Measurements from ENCODE around the gene SHC1.

SHC1 gene

GRCh38 chr1:154972517-154973343 is 2.2 kb upstream of the SHC1 start (continued):
- TF ChIP-seq ZNF530 (tag by site-specific recombination; IDR thresholded peaks at IDR 0.05; ENCODE audit: low read depth) (no peak), SP2 (tag by site-specific recombination; IDR thresholded peaks at IDR 0.05) (peak; percentile 93), ZNF555 (tag by site-specific recombination; conservative IDR thresholded peaks at IDR 0.05) (no peak), ZBTB6 (tag by site-specific recombination; IDR thresholded peaks at IDR 0.05) (no peak), ZNF514 (tag by site-specific recombination; IDR thresholded peaks at IDR 0.05) (no peak), ZXDB (tag by site-specific recombination; IDR thresholded peaks at IDR 0.05) (peak; percentile 73), MEIS1 (CRISPR knock-in tag; IDR thresholded peaks at IDR 0.05; ENCODE audit: borderline replicate concordance) (no peak), ZBTB17 (tag by site-specific recombination; IDR thresholded peaks at IDR 0.05) (peak; percentile 82), ZNF548 (tag by site-specific recombination; IDR thresholded peaks at IDR 0.05) (no peak), ZNF155 (tag by site-specific recombination; IDR thresholded peaks at IDR 0.05) (no peak), KLF7 (tag by site-specific recombination; IDR thresholded peaks at IDR 0.05; ENCODE audit: borderline replicate concordance) (no peak), ZSCAN16 (tag by site-specific recombination; IDR thresholded peaks at IDR 0.05) (no peak), ZFHX2 (tag by site-specific recombination; conservative IDR thresholded peaks at IDR 0.05) (peak; percentile 55), ZNF311 (tag by site-specific recombination; IDR thresholded peaks at IDR 0.05; ENCODE audit: borderline replicate concordance) (no peak), GLI2 (tag by site-specific recombination; IDR thresholded peaks at IDR 0.05; ENCODE audit: borderline replicate concordance, low read depth) (no peak), SCRT1 (tag by site-specific recombination; IDR thresholded peaks at IDR 0.05; ENCODE audit: borderline replicate concordance) (no peak), ZNF266 (tag by site-specific recombination; IDR thresholded peaks at IDR 0.05; ENCODE audit: low read depth) (no peak), ZNF664 (tag by site-specific recombination; IDR thresholded peaks at IDR 0.05) (no peak), ZNF391 (tag by site-specific recombination; IDR thresholded peaks at IDR 0.05; ENCODE audit: borderline replicate concordance, low read depth) (peak; percentile 53; the same call in 1 of the 2 replicates), ZNF449 (tag by site-specific recombination; IDR thresholded peaks at IDR 0.05) (peak; percentile 95), PRDM10 (tag by site-specific recombination; IDR thresholded peaks at IDR 0.05) (peak; percentile 94), KLF1 (tag by site-specific recombination; IDR thresholded peaks at IDR 0.05) (peak; percentile 38; the same call in 1 of the 2 replicates), ZNF366 (tag by site-specific recombination; conservative IDR thresholded peaks at IDR 0.05) (peak; percentile 53), ZIC2 (tag by site-specific recombination; IDR thresholded peaks at IDR 0.05) (peak; percentile 73)
- TF ChIP-seq, protein P1, sequence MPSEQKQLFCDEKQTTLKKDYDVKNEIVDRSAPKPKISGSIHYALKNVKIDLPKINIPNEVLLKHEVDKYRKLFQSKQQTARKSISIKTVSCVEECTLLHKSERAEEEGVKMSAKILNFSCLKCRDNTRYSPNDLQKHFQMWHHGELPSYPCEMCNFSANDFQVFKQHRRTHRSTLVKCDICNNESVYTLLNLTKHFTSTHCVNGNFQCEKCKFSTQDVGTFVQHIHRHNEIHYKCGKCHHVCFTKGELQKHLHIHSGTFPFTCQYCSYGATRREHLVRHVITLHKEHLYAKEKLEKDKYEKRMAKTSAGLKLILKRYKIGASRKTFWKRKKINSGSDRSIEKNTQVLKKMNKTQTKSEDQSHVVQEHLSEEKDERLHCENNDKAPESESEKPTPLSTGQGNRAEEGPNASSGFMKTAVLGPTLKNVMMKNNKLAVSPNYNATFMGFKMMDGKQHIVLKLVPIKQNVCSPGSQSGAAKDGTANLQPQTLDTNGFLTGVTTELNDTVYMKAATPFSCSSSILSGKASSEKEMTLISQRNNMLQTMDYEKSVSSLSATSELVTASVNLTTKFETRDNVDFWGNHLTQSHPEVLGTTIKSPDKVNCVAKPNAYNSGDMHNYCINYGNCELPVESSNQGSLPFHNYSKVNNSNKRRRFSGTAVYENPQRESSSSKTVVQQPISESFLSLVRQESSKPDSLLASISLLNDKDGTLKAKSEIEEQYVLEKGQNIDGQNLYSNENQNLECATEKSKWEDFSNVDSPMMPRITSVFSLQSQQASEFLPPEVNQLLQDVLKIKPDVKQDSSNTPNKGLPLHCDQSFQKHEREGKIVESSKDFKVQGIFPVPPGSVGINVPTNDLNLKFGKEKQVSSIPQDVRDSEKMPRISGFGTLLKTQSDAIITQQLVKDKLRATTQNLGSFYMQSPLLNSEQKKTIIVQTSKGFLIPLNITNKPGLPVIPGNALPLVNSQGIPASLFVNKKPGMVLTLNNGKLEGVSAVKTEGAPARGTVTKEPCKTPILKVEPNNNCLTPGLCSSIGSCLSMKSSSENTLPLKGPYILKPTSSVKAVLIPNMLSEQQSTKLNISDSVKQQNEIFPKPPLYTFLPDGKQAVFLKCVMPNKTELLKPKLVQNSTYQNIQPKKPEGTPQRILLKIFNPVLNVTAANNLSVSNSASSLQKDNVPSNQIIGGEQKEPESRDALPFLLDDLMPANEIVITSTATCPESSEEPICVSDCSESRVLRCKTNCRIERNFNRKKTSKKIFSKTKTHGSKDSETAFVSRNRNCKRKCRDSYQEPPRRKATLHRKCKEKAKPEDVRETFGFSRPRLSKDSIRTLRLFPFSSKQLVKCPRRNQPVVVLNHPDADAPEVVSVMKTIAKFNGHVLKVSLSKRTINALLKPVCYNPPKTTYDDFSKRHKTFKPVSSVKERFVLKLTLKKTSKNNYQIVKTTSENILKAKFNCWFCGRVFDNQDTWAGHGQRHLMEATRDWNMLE (tag by site-specific recombination; conservative IDR thresholded peaks at IDR 0.05; ENCODE audit: low read depth), result peak; percentile 35; the same call in 1 of the 2 replicates
- TF ChIP-seq, protein P2, sequence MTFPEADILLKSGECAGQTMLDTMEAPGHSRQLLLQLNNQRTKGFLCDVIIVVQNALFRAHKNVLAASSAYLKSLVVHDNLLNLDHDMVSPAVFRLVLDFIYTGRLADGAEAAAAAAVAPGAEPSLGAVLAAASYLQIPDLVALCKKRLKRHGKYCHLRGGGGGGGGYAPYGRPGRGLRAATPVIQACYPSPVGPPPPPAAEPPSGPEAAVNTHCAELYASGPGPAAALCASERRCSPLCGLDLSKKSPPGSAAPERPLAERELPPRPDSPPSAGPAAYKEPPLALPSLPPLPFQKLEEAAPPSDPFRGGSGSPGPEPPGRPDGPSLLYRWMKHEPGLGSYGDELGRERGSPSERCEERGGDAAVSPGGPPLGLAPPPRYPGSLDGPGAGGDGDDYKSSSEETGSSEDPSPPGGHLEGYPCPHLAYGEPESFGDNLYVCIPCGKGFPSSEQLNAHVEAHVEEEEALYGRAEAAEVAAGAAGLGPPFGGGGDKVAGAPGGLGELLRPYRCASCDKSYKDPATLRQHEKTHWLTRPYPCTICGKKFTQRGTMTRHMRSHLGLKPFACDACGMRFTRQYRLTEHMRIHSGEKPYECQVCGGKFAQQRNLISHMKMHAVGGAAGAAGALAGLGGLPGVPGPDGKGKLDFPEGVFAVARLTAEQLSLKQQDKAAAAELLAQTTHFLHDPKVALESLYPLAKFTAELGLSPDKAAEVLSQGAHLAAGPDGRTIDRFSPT (tag by site-specific recombination; IDR thresholded peaks at IDR 0.05), result no peak

All from HEK293 (cell line).